Keratinocyte (primary cell): ENCODE data around the gene IARS1. TPM values are rescaled to one million over a fixed set of nuclear protein-coding genes. Genes with fewer than 3 reads are reported as not detected.

Source experiments
- DNase-seq: peaks from one replicate; pipeline ENCODE4 v3.0.0-alpha.2; 2011; ENCODE audit warnings: low read depth, missing footprints, low spot score
- FAIRE-seq: peaks from 2 replicates; lab custom pipeline; 2011; peaks lifted over from hg19 to GRCh38; lab: Jason Lieb, UNC
- H2AFZ ChIP-seq: 2 replicates; pipeline ENCODE4 v1.6.0; 2012; ENCODE audit warnings: low read length, control low read depth, inconsistent platforms; ENCODE audit not compliant: control insufficient read depth
- H3K27ac ChIP-seq: 2 replicates; pipeline ENCODE4 v1.5.1; 2011; ENCODE audit warnings: low read length; ENCODE audit not compliant: control insufficient read depth, insufficient read depth
- H3K27me3 ChIP-seq: 3 replicates; pipeline ENCODE4 v1.6.0; 2011; ENCODE audit warnings: low read length; ENCODE audit not compliant: control insufficient read depth, insufficient read depth; ENCODE audit errors: extremely low read depth
- H3K36me3 ChIP-seq, 2 experiments: 2 replicates in 1 of 2; 3 replicates in 1 of 2; pipeline ENCODE4 v1.5.1; 2011; ENCODE audit warnings: low read length in 2 of 2, mild to moderate bottlenecking in 1 of 2; ENCODE audit not compliant: control insufficient read depth in 2 of 2, insufficient read depth in 2 of 2; ENCODE audit errors: extremely low read depth in 1 of 2
- H3K4me1 ChIP-seq: 3 replicates; pipeline ENCODE4 v1.5.1; 2011; ENCODE audit warnings: low read length; ENCODE audit not compliant: control insufficient read depth, insufficient read depth; ENCODE audit errors: extremely low read depth
- H3K4me2 ChIP-seq: 3 replicates; pipeline ENCODE4 v1.6.0; 2011; ENCODE audit warnings: low read depth, low read length; ENCODE audit not compliant: control insufficient read depth, insufficient read depth; ENCODE audit errors: extremely low read depth
- H3K4me3 ChIP-seq, 3 experiments: fragments of 200-600 bp in 1 of 3; sonication (generic) in 1 of 3; 2 replicates in 2 of 3; 3 replicates in 1 of 3; pipeline ENCODE4 v1.5.1; 2011 to 2016; ENCODE audit warnings: low read length in 3 of 3, mild to moderate bottlenecking in 3 of 3, control low read depth in 2 of 3, inconsistent platforms in 1 of 3, low read depth in 1 of 3, mixed read lengths in 1 of 3, mixed run types in 1 of 3, moderate library complexity in 1 of 3; ENCODE audit not compliant: control insufficient read depth in 2 of 3, insufficient read depth in 2 of 3; ENCODE audit errors: extremely low read depth in 1 of 3
- H3K79me2 ChIP-seq: 2 replicates; pipeline ENCODE4 v1.6.0; 2012; ENCODE audit warnings: low read length; ENCODE audit not compliant: control insufficient read depth, insufficient read depth
- H3K9ac ChIP-seq: 3 replicates; pipeline ENCODE4 v1.6.0; 2011; ENCODE audit warnings: low read length; ENCODE audit not compliant: control insufficient read depth, insufficient read depth; ENCODE audit errors: extremely low read depth
- H3K9me1 ChIP-seq: 3 replicates; pipeline ENCODE4 v1.6.0; 2011; ENCODE audit warnings: low read length; ENCODE audit not compliant: control insufficient read depth, insufficient read depth; ENCODE audit errors: extremely low read depth
- H3K9me3 ChIP-seq: 2 replicates; pipeline ENCODE4 v1.5.1; 2012; ENCODE audit warnings: low read depth, low read length; ENCODE audit not compliant: control insufficient read depth
- H4K20me1 ChIP-seq: 3 replicates; pipeline ENCODE4 v1.6.0; 2011; ENCODE audit warnings: low read length; ENCODE audit not compliant: control insufficient read depth, insufficient read depth; ENCODE audit errors: extremely low read depth
- EZH2 ChIP-seq: IDR thresholded peaks from one replicate; pipeline ENCODE4 v1.6.1; 2012; ENCODE audit warnings: inconsistent platforms, mild to moderate bottlenecking, low read length, moderate library complexity
- dilution Hi-C: fragments of 300-500 bp; cut with MboI; formaldehyde crosslinking; loops from one replicate; pipeline ENCODE4 v1.7.0; 2020; ENCODE audit warnings: low sequenced_read_pairs; ENCODE audit not compliant: extremely low pct_ligation_motif_present
- polyA plus RNA-seq, 5 experiments: library from polyadenylated mRNA; depleted of rRNA in 3 of 5; stranded (reverse) in 3 of 5; stranded (forward) in 1 of 5; unstranded in 1 of 5; fragments of >200 nt; gene quantifications; 1 replicate in 1 of 5; 2 replicates in 3 of 5; 3 replicates in 1 of 5; pipeline versions ENCODE4 v1.2.1 to v1.2.3, GENCODE V29; 2011 to 2012; ENCODE audit warnings: missing spikeins in 2 of 5, low read depth in 1 of 5, low replicate concordance in 1 of 5
- TF ChIP-seq, protein P1 (sequence below), 3 experiments: IDR thresholded peaks in 1 of 3; conservative IDR thresholded peaks in 1 of 3; optimal IDR thresholded peaks in 1 of 3; 2 replicates in 2 of 3; 3 replicates in 1 of 3; pipeline versions ENCODE3 to v1.5.1; 2011; ENCODE audit warnings: low read length in 3 of 3, mild to moderate bottlenecking in 3 of 3, moderate library complexity in 2 of 3, control low read depth in 1 of 3, inconsistent platforms in 1 of 3; ENCODE audit not compliant: insufficient read depth in 2 of 3; ENCODE audit errors: extremely low read depth in 1 of 3

The IARS1 gene
- polyA plus RNA-seq, 1 donor (not counting 4 experiments of a cell fraction or from before 2014, with no cell fraction given), result 88.4 TPM

DNA sequence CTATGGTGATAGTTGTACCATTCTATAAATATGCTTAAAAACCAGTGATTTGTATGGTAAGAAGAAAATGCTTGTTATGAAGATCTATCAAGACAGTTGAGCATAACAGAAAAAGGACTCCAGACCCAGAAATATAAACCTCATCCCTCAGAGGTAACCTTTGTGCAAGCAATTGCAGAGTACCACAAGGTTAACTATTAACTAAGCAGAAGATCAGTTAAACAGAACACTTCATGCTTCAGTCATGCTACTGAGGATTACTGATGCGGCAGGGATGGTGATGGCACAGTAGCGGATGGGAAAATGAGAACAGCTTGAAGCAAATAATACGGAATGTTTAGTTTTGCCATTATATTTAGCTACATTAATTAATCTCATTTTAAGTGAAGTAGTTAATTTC, 45.5 kb downstream of the IARS1 start:
- no peaks in the 10 kb centered on the region for H4K20me1 ChIP-seq
- H3K27ac ChIP-seq, result no peak overlapping the region
- no peaks in the 10 kb centered on the region for H3K9me3 ChIP-seq
- TF ChIP-seq EZH2, result no peak
- TF ChIP-seq, protein P1, sequence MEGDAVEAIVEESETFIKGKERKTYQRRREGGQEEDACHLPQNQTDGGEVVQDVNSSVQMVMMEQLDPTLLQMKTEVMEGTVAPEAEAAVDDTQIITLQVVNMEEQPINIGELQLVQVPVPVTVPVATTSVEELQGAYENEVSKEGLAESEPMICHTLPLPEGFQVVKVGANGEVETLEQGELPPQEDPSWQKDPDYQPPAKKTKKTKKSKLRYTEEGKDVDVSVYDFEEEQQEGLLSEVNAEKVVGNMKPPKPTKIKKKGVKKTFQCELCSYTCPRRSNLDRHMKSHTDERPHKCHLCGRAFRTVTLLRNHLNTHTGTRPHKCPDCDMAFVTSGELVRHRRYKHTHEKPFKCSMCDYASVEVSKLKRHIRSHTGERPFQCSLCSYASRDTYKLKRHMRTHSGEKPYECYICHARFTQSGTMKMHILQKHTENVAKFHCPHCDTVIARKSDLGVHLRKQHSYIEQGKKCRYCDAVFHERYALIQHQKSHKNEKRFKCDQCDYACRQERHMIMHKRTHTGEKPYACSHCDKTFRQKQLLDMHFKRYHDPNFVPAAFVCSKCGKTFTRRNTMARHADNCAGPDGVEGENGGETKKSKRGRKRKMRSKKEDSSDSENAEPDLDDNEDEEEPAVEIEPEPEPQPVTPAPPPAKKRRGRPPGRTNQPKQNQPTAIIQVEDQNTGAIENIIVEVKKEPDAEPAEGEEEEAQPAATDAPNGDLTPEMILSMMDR (optimal IDR thresholded peaks at IDR 0.05 in 1 of 3, IDR thresholded peaks at IDR 0.05 in 1 of 3, conservative IDR thresholded peaks at IDR 0.05 in 1 of 3; ENCODE audit: extremely low read depth in 1 of 3, insufficient read depth in 2 of 3, low read length in 3 of 3), result no peak
- no peaks in the 10 kb centered on the region for H3K27me3 ChIP-seq
- no peak overlapping the region for H3K4me3 ChIP-seq
- DNase-seq (no peak), FAIRE-seq (no peak)
- H2AFZ ChIP-seq, result no peak overlapping the region
- no peak overlapping the region for H3K4me2 ChIP-seq
- dilution Hi-C loops, result no loop called here
- H3K4me1 ChIP-seq, result peaks cover 3% of the 10 kb centered on the region
- no peaks in the 10 kb centered on the region for H3K79me2 ChIP-seq
- no peak overlapping the region for H3K9ac ChIP-seq
- H3K36me3 ChIP-seq, result peaks cover 44 to 70% of the 10 kb centered on the region in 2 experiments
- H3K9me1 ChIP-seq, result no peaks in the 10 kb centered on the region

DNA sequence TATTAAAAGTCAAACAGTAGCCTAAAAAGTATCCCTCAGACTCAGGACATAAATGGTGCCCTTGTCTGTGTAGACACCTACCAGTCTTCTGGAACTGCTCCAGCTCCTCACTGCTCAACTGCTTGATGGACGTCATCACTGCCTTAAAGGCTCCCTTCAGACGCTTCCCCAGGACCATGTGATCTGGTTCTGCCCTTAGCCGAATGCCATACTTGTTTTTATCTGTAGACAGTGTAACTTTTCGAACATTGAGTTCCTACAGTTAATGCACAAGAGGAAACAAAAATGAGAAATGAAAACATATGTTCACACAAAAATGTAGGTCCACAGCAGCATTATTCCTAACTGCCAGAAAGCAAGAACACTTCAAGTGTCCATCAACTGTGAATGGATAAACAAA, 46.2 kb downstream of the IARS1 start:
- H2AFZ ChIP-seq, result no peak overlapping the region
- no peak overlapping the region for H3K4me3 ChIP-seq
- peaks cover 3% of the 10 kb centered on the region for H4K20me1 ChIP-seq
- FAIRE-seq (no peak), DNase-seq (no peak)
- H3K9me1 ChIP-seq, result no peaks in the 10 kb centered on the region
- H3K4me2 ChIP-seq, result no peak overlapping the region
- no peak overlapping the region for H3K9ac ChIP-seq
- peaks cover 45 to 76% of the 10 kb centered on the region in 2 experiments for H3K36me3 ChIP-seq
- peaks cover 3% of the 10 kb centered on the region for H3K4me1 ChIP-seq
- no peaks in the 10 kb centered on the region for H3K9me3 ChIP-seq
- dilution Hi-C loops, result no loop called here
- no peak for TF ChIP-seq EZH2
- TF ChIP-seq, protein P1 (optimal IDR thresholded peaks at IDR 0.05 in 1 of 3, IDR thresholded peaks at IDR 0.05 in 1 of 3, conservative IDR thresholded peaks at IDR 0.05 in 1 of 3; ENCODE audit: extremely low read depth in 1 of 3, insufficient read depth in 2 of 3, low read length in 3 of 3), result no peak
- H3K27me3 ChIP-seq, result no peaks in the 10 kb centered on the region
- H3K79me2 ChIP-seq, result no peaks in the 10 kb centered on the region
- no peak overlapping the region for H3K27ac ChIP-seq
